K562 (cell line): Measurements from ENCODE around the gene SP2.

Experiments used
- MTA1 ChIP-seq: fragments of 450-650 bp; IDR thresholded peaks from 2 replicates; pipeline ENCODE4 v1.6.1; 2017; ENCODE audit warnings: borderline replicate concordance
- NFYB ChIP-seq: IDR thresholded peaks from 2 replicates; pipeline ENCODE4 v1.6.1; 2011; ENCODE audit warnings: mild to moderate bottlenecking, moderate library complexity; ENCODE audit not compliant: insufficient read length; ENCODE audit errors: extremely low read depth
- SIN3A ChIP-seq, 2 experiments: fragments of 150-350 bp in 1 of 2; IDR thresholded peaks; 2 replicates each; pipeline ENCODE4 v1.6.1; 2011 to 2016; ENCODE audit warnings: borderline replicate concordance in 2 of 2, low read depth in 2 of 2, low read length in 2 of 2, mild to moderate bottlenecking in 2 of 2, moderate library complexity in 2 of 2; ENCODE audit not compliant: control insufficient read depth in 1 of 2
- TF ChIP-seq, protein P1 (sequence below): IDR thresholded peaks from 3 replicates; pipeline ENCODE4 v1.6.1; 2011; ENCODE audit warnings: borderline replicate concordance, mild to moderate bottlenecking; ENCODE audit not compliant: insufficient read length, insufficient read depth
- TF ChIP-seq, protein P2 (sequence below), 3 experiments: IDR thresholded peaks in 2 of 3; conservative IDR thresholded peaks in 1 of 3; 2 replicates each; pipeline ENCODE4 v1.5.1; 2011 to 2012; ENCODE audit warnings: low read length in 3 of 3, mild to moderate bottlenecking in 3 of 3, control low read depth in 2 of 3, improper control_type of control experiment in 1 of 3, inconsistent platforms in 1 of 3, low read depth in 1 of 3, mixed read lengths in 1 of 3, moderate library complexity in 1 of 3; ENCODE audit not compliant: insufficient read depth in 2 of 3

DNA sequence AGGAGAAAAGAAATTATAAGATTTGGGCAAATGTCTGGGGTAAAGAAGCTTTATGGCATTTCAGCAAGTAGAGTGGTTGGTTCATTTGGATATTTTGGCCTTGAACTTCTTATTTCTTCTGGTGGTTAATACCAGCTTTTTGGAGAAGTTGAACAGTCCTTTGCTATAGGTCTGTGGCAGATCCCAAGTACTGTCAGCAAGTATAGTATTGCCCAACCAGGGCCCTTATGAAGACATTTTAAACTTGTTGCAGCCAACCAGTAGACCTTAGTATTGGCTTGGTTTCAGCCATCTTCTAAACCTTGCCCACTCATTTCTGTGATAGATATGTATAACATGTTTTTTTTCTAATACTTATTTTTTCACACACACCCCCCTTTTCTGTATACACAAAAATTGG lies 2.2 kb downstream of the SP2 start:
- TF ChIP-seq SIN3A (IDR thresholded peaks at IDR 0.05; ENCODE audit: borderline replicate concordance in 2 of 2, control insufficient read depth in 1 of 2, low read depth in 2 of 2, low read length in 2 of 2) (no peak), NFYB (no peak), MTA1 (no peak)
- TF ChIP-seq, protein P1, sequence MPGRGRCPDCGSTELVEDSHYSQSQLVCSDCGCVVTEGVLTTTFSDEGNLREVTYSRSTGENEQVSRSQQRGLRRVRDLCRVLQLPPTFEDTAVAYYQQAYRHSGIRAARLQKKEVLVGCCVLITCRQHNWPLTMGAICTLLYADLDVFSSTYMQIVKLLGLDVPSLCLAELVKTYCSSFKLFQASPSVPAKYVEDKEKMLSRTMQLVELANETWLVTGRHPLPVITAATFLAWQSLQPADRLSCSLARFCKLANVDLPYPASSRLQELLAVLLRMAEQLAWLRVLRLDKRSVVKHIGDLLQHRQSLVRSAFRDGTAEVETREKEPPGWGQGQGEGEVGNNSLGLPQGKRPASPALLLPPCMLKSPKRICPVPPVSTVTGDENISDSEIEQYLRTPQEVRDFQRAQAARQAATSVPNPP = no peak
- TF ChIP-seq, protein P2, sequence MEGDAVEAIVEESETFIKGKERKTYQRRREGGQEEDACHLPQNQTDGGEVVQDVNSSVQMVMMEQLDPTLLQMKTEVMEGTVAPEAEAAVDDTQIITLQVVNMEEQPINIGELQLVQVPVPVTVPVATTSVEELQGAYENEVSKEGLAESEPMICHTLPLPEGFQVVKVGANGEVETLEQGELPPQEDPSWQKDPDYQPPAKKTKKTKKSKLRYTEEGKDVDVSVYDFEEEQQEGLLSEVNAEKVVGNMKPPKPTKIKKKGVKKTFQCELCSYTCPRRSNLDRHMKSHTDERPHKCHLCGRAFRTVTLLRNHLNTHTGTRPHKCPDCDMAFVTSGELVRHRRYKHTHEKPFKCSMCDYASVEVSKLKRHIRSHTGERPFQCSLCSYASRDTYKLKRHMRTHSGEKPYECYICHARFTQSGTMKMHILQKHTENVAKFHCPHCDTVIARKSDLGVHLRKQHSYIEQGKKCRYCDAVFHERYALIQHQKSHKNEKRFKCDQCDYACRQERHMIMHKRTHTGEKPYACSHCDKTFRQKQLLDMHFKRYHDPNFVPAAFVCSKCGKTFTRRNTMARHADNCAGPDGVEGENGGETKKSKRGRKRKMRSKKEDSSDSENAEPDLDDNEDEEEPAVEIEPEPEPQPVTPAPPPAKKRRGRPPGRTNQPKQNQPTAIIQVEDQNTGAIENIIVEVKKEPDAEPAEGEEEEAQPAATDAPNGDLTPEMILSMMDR (IDR thresholded peaks at IDR 0.05 in 2 of 3, conservative IDR thresholded peaks at IDR 0.05 in 1 of 3; ENCODE audit: insufficient read depth in 2 of 3, low read depth in 1 of 3, low read length in 3 of 3) = no peak
